Dedifferentiated amniotic fluid mesenchymal stem cell (primary cell): Measurements from ENCODE around the gene KLF6.
A peak's percentile ranks its signal among the peaks of the same experiment; 100 is the strongest.

Source experiments
- DNase-seq: peaks from one replicate; pipeline ENCODE4 v3.0.0-alpha.2; 2016; ENCODE audit errors: extremely low spot score

Gene KLF6

DNA sequence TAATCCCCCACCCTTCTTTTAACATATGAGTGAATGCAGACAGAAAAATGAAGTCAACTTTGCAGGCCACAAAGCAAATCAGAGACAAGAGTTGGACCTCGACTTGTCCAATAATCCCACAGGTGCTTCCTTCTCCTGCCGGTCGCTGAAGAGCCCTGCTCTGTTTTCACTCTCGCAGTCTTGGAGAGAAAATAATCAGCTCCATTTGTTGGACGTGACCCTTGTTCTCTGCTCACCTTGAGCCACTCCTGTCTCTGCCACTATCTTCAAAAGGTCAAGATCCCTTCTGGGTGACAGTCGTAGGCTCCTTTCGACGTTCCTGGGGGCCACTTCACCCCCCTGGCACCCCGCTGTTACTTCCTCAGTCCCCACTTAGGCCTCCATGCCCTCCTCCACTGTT is 2.8 kb upstream of the KLF6 start:
- no peak for DNase-seq

GRCh38 chr10:3787016-3787400 is 2.0 kb upstream of the KLF6 start:
- no peak for DNase-seq

GRCh38 chr10:3786295-3787015 is 1.4 kb upstream of the KLF6 start:
- DNase-seq: no peak

- no peak for DNase-seq
These were observed 852 bp upstream of the KLF6 start for GRCh38 chr10:3785851-3786271.

GRCh38 chr10:3785251-3785850 is 342 bp upstream of the KLF6 start:
- peak; percentile 95 for DNase-seq

DNA sequence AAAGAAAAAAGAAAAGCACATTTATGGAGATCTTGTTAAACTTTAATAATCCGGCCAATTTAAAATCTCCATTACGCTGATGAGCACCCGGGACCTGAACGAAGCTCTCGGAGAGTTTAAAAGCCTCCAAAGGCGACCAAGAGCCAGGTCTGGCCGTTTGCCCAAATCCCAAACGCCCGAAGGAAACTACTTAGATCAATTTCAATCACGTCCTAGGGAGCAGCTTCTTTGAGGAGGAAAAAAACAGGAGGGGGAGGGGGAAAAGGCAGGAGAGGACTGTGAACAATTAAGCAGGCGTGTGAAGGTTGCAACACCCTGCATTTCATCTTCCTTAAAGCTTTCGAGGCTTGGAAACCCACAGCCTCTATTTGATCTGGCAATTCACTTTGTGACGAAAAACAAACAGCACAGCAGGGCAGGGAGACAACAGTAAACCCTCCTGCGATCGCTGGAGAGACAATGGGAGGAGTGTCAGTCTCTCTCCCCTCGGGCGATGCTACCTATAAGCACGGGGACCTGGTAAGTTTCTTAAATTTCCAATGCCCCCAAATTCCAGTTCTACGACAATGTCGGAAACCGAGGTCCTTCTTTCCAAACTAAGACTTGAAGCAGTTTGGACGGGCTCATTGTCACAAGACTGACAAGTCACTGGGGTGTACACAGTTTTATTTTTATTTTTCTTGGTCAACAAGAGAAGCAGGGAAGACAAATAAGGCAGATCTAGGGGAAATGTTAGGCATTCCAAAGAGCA is 1.2 kb downstream of the KLF6 start:
- DNase-seq: peak; percentile 64

DNA sequence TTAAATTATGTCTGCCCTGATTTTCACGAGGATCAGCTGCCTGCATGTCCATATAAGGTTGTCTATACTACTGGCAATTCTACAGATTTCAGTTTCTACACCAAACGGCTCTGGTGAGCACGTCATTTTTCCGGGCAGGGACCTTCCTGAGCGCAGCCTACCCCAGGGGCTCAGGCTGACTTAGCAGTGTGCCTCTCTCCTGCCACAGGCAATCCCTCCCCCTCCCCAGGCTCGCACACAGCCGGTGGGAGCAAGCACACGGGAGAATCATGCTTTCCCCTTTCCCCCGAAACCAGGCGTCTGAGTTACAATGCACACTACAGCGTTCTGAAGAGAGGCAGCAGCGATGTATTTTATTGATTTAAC is 1.7 kb downstream of the KLF6 start:
- peak; percentile 74 for DNase-seq

GRCh38 chr10:3782451-3783315 is 2.3 kb downstream of the KLF6 start:
- DNase-seq: peak; percentile 89

- DNase-seq: no peak
These were observed 2.9 kb downstream of the KLF6 start for GRCh38 chr10:3782146-3782450.

DNA sequence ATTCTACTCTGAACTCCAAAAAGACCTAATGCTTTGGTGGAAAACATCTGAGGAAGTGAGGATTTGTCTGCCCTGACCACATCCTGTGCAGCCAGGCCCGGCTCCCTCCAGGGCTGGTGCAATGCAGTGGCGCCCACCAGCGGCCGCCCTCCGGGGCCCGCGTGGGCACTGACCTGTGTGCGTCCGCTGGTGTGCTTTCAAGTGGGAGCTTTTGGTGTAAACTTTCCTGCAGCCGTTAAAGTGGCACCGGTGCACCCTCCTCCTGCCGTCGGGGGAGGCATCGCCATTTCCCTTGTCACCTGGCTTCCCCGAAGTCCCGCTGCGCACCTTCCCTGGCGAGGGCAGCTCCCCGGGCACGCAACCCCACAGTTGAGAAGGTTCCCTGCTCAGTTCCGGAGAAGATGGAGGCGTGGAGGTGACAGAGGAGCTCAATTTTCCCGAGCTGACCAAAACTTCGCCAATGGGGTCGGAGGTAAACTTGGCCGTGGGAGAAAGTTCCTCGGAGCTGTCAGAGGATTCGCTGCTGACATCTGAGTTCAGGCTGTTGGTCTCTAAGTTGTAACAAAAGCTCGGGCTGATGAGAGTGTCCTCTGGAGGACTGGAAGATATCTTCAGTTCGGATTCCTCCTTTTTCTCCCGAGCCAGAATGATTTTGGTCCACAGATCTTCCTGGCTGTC is 3.4 kb downstream of the KLF6 start:
- no peak for DNase-seq

- DNase-seq: no peak
These were observed 4.1 kb downstream of the KLF6 start for GRCh38 chr10:3780771-3781467.

DNA sequence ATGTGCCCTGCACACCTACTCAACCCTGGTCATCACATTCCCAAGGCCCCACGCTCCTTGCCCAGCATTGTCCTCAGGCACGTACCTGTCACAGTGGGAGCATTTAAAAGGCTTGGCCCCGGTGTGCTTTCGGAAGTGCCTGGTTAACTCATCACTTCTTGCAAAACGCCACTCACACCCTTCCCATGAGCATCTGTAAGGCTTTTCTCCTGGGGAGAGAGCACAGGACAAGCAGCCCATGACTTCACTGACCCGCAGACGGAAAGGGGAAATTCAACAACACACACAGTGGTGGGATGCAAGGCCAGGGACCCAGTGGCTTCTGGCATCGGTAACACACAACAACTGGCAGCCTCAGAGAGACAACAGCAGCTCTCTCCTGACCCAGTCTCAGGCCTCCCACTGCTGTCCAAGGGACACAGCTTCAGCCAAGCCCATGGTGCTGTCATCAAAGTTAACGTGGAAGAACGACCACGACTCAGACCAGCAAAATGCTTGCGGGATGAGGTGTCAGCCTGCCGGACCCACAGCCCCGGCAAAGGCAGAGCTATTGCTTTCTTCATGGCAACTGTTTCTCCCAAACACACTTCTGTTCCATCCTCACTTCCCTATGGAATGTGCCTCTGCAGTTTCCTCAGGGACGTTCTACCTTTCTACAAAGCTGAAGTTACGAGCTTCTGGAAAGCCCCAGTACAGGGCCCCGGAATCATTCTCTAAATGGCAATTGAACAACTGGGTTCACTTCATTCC is 4.8 kb downstream of the KLF6 start:
- DNase-seq: peak; percentile 37

DNA sequence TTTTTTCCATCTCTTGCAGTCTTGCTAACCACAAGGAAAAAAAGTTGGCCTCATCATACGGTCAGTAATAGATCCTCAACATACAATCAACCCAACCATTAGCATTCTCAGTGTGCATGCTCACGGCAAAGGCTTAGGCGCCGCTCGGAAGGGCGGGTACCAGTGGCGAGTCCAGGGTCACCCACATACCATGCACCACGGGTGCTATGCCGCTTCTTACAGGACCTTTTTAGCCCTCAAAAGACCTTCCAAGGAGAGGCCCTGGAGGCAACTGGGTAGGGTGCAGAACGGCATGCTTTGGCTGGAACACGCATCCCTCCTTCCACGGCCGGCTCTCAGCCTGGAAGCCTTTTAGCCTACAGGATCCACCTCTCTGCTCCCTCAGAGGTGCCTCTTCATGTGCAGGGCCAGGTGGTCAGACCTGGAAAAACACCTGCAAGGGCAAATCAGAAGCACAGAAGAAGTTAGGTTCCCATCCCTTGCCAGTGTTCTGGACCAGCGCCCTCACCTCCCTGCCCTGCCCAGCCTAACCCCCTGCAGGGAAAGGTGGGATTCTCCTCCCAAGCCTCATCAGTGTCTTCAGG is 5.8 kb downstream of the KLF6 start:
- no peak for DNase-seq

DNA sequence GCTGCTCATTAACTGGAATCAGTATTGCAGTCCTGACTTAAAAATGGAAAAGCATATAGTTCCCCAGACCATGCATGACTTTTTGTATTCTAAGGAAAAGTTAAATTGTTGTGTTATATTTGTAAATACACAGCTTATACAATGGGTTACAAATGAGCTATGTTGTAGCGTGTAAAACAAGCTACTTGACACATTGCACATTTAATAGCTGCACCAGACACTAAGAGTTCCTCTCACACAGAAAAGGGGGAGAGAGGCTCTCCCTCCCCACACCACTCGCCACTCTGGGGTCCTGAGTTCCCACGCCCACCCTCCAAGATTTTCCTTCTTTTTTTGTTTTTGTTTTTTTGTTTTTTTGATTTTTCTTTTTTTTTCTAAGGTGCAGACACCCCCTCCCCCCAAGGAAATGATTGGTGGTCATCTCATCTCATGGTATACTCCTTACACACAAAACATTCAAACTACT is 6.3 kb downstream of the KLF6 start:
- DNase-seq: no peak

DNA sequence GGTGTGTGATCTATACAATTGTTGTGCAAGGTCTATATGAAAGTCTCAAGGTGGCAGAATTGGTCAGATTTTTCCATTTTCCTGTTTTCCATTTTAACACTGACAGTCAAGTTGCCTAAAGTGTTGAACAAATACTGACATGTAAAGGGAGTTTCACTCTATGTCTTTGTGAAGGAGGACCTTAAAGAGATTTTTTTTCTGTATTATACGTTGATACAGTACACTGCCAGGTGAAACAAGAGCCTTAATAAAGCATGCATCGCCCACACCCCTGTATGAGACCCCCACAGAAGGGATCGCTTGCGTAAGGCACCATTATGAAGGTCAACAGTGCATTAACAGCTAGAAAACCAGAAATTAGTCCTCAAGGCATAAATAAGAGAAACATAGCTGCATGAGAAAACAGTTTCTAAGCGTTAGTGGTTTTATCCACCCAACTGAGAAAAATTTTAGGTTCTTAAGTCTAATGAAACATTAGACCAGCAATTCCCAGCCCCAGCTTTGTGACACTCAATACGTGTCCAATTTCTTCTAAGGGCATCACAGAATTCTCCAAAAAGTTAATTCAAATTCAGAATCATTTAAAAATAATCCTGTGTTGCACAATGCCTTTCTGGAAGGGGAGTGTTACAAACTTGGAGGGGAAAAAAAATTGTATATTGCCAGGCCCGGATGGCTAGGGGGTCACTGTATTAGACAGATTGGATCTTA is 6.9 kb downstream of the KLF6 start:
- no peak for DNase-seq

DNA sequence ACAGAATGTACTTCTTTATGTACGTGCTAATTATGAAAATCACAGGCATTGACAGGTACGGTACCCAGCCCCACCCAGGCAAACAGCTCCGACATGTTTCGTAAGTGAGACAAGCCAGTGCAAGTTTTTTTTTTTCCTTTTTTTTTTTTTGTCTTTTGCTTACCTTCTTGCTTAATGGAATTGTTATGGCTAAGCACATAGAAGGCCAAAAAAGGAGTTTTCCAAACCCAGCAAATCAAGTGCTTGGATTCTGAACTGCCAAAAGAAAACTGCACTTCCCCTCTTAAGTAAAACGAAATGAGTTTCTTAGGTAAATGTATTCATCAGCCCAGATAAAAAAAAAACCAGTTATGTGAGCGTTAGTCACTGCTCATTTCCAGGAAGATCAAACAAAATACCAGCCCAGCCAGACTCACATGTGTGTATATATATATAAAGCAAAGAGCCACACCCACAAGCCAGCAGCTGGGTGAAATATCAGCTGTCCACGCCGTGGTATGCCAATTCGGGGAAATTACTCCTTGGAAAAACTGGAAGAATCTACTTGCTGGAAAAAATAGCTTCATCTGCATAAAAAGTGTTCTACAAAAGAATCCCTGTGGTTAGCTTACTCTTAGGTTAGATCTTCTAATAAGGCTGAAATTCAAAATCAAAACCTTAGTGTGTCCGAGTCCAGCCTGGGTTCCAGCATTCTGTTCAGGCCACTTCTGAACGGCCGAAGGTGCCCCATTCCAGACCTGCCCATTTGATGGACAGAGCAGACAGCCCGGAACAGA is 8.0 kb downstream of the KLF6 start:
- DNase-seq: peak; percentile 72

- DNase-seq: no peak
These were observed 9.1 kb downstream of the KLF6 start for GRCh38 chr10:3775696-3776551.
